HG02678 (cell line): Measurements from ENCODE around the gene IL12A.

Experiments
- ATAC-seq: cut with Tn5 transposase; IDR thresholded peaks from one replicate; pipeline ENCODE4 v1.9.1; 2021; ENCODE audit warnings: mild to moderate bottlenecking, moderate library complexity; ENCODE audit not compliant: unreplicated experiment

The IL12A gene

GRCh38 chr3:159989973-159990846, 1.6 kb downstream of the IL12A start:
- ATAC-seq: no peak

- ATAC-seq: no peak
Measured at GRCh38 chr3:159991591-159991990, 3.0 kb downstream of the IL12A start.

GRCh38 chr3:159992589-159992988, 4.0 kb downstream of the IL12A start:
- ATAC-seq: no peak

- no peak for ATAC-seq
Measured at GRCh38 chr3:159994182-159994581, 5.5 kb downstream of the IL12A start.

- ATAC-seq: no peak
Measured at GRCh38 chr3:159995091-159995490, 6.5 kb downstream of the IL12A start.

DNA sequence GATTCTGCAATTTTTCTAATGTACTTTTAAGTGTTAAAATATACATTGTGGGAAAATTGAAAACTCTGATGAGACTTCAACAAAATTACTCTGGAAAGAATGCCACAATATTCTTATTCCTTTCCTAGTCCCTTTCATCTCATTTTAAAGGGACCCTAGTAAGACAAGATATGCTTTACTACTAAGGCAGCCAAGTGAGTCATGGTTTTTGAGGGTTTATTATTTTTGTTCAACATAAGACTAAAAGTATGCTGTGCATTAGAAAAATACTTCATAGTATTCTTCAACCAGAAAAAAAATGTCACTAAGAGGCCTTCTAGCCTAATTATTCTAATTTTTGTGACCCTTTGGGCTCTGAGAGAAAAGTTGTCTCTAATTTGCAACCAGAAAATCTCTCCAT, 7.4 kb downstream of the IL12A start:
- ATAC-seq: no peak

DNA sequence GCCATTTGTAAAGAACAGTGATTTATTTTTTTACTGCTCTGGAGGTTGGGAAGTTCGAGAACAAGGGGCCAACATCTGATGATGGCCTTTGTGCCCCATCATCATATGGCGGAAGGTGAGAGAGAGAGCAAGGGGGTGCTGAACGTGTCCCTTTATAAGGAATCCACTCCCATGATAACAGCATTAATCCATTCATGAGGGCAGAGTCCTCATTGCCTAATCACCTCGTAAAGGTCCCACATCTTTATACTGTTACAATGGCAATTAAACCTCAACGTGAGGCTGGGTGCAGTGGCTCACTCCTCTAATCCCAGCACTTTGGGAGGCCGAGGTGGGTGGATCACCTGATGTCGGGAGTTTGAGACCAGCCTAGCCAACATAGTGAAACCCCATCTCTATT, 8.3 kb downstream of the IL12A start:
- no peak for ATAC-seq

DNA sequence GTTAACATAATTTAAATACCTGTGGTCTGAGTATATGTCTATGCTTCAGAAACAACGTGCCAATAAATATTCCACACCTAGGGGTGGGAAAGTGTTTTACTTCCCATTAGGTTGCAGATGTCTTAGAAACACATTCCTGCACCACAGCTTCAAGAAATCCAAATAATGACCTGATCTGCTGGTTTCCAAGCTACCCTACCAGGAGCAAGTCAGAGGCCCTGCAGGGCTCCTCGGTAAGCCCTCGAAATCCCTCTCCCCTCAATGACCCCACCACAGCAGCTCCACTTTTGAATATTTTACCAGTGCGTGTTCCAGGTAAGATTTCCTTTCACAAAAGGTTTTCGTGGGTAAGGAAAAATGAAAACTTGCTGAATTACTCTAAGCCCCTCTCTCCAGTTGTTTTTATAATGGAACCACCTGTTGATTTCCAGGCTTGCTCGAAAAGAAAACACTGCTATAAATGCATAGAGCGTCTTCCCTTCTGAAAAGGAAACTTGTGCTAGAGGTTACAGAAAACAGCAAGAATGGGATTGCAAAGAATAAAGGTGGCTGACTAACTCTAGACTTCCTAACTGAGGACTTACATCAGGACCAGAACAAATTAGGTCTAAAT, 12.6 kb downstream of the IL12A start:
- no peak for ATAC-seq

- no peak for ATAC-seq
Measured at GRCh38 chr3:160001850-160002623, 13.4 kb downstream of the IL12A start.

DNA sequence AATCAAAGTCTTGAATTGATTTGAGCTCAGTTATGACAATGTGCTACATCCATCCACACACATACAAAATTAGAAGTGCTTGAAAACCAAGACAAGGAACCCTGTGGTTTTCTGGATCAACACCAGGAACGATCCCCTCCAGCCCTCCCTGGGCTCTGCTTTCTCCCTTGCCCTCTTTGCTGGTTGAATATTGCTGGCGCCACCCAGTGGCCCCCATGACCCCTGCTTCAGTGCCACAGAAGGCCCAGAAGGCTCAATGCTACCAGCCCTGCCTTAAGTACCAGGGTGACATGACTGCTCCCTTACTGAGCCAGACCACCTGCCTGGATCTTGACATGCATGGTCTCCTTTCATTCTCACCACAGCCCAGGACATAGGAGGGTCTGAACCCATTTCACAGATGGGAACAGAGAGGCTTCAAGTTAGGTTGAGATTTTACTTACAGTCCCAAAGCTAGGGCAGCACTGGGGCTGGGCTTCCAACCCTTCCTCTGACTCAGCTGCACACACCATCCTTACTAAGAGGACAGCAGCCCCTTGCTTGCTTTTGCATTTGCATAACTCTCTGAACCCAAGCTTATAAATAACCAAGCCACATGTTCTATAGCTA, 15.0 kb downstream of the IL12A start:
- ATAC-seq: peak; percentile 83

- ATAC-seq: no peak
Measured at GRCh38 chr3:160005004-160005403, 16.4 kb downstream of the IL12A start.

DNA sequence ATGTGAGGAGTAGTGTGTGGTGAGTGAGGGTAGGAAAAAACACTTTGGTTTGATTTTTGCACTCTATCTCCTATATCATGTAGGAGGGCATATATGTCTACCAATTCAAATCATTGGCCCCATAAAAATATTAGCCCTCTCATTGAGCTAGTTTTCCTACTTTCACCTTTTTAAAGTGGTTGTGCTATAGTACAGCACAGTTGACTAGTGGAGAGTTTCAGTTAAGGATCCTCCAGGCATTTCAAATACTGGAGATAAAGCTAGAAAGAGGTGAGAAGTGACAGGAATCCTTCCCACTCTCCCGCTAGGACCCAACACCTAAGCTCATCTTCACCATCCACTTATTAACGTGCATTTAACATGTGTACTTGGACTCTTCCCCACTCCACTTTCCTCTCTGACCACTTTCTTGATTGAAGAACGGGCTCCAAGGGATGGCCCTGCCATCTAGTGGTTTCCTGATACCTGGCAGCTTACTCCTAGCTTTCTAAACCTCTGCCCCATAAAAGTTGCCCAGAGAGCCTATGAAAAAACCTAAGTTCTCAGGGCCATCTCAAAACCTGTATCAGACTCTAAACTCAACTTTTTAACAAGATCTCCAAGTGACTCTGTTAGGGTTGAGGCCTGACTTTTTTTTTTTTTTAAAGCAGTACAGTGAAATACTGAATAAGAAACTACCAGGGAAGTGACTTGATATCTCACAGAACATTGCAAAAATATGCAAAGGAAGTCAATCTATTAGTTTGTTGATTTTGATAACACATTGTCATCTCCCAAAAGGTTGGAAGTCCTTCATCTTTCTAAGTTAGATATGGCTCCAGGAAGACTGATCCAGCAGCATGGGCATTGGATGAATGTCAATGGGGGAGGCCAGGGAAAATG, 17.9 kb downstream of the IL12A start:
- peak; percentile 38 for ATAC-seq

- ATAC-seq: no peak
Measured at GRCh38 chr3:160008961-160009360, 20.3 kb downstream of the IL12A start.

GRCh38 chr3:160009525-160009924, 20.9 kb downstream of the IL12A start:
- ATAC-seq: no peak

DNA sequence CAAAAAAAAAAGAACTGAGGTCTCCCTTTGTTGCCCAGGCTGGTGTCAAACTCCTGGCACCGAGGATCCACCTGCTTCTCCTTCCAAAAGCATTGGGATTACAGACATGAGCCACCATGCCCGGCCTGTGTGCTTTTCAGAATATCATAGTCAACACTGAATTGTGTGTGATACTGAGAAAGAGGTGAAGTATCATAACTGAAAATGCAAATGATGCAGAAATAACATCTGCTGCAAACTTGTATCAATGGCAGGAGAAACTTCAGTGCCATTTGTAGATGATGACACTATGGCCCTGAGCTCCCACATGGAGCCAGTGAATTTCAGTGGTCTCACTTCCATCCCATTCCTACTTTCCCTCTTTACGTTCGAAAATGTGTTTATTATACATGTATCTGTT, 21.9 kb downstream of the IL12A start:
- peak; percentile 73 for ATAC-seq

DNA sequence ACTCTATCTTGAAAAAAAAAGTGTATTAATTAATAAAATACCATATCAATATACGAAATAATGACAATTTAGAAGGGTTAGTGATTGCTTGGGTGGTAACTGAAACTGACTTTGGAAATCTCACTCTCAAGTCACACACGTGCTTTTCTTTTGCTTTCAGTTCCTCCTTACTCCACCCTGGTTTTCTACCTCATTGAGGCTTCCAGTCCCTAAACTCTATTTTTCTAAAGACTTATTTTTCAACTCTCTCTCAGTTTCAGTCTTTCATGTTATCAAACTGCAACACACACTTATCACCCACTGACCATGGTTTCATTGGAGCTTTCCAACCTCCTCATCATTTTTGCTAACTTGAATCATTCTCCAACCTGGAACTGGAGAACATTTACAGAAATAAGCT, 23.5 kb downstream of the IL12A start:
- peak; percentile 84 for ATAC-seq

DNA sequence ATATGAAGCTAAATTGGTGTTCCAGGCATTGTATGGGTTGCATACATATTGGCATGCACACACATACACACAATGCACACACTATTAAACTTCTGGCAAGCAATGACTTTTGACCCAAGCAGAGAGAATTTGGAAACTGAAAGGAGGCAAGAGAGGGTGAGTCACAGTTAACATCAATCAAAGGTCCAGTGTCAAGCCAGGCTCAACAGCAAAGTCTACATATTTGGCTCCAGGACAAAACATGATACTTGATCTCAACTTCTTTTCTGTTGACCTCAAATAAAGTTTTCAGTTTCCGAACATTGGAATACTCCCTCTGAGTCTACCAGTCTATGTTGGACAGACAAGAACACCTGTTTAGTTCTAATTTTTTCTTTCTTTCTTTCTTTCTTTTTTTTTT, 28.3 kb downstream of the IL12A start:
- no peak for ATAC-seq

DNA sequence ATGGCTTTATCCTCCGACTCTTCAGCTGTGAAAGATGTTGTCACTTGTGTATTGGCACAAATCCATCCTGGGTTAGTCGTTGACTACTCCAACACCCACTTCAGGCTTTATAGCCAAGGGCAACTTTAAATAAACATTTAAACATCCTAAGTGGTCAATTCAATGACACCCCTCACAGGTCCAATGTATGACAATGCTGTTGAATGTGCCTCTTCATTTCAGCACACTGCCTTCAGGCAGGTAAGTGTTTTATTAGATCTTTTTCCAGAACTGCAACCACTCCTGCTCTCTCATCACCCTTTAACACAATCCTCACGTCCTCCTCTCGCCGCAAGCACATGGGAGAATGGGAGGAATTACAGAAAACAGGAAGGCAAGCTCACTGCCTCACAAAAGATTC, 30.3 kb downstream of the IL12A start:
- ATAC-seq: no peak

DNA sequence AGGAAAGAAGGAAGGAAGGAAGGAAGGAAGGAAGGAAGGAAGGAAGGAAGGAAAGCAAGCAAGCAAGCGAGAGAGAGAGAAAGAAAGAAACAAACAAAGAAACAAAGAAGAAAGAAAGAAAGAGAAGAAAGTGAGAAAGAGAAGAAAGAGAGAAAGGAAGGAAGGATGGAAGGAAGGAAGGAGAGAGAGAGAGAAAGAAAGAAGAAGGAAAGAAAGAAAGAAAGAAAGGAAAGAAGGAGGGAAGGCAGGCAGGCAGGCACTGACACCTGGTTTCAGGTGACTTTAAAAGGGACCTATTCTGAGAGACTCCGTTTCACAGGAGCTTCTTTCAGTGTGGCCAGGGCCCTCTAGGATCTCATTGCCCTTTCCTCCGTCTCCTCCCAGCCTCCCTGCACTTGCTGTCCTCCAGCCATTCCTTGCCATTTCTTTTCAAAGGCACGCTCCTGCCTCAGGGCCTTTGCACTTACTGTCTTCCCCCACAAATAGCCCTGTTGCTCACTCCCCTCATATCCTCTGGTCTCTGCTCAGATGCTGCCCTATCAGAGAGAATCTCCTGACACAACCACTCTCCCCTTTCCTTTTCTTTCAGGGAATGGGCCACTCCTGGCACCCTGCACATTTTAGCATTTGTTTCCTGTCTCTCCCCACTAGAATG, 31.5 kb downstream of the IL12A start:
- no peak for ATAC-seq

GRCh38 chr3:160022068-160022467, 33.4 kb downstream of the IL12A start:
- no peak for ATAC-seq
